Stimulated activated CD4-positive, alpha-beta T cell treated with anti-CD3 and anti-CD28 coated beads, TNF-alpha, amount 100 ng/mL, for 24 hours (primary cell): Measurements from ENCODE around the gene SNTG2.
"Not testable (repeated sequence)": the region's sequence is repeated elsewhere in the genome, so short reads cannot be mapped to it uniquely, and the experiment has no call there.

Experiments used
- DNase-seq, 3 experiments: peaks; one replicate each; pipeline ENCODE4 v3.0.0-alpha.2; 2020; ENCODE audit warnings: low read depth in 3 of 3

The SNTG2 gene

GRCh38 chr2:950080-950966, at the start of gene SNTG2:
Gene SNTG2, plus strand, starts transcription at chr2:950849. Its CDS starts 148 bp downstream, at chr2:950997.
- DNase-seq: peak in 2 of 3 experiments; percentile 35 to 62

- DNase-seq: no peak
Observed at GRCh38 chr2:902584-902983, 48.1 kb upstream of the SNTG2 start.

- DNase-seq: no peak
Observed at GRCh38 chr2:903223-903900, 47.3 kb upstream of the SNTG2 start.

GRCh38 chr2:904246-905024, 46.2 kb upstream of the SNTG2 start:
- DNase-seq: no peak

- no peak for DNase-seq
Observed at GRCh38 chr2:905091-905832, 45.4 kb upstream of the SNTG2 start.

- DNase-seq: no peak
Observed at GRCh38 chr2:905833-906140, 44.9 kb upstream of the SNTG2 start.

GRCh38 chr2:907706-908105, 42.9 kb upstream of the SNTG2 start:
- DNase-seq: no peak

- DNase-seq: no peak
Observed at GRCh38 chr2:908568-908967, 42.1 kb upstream of the SNTG2 start.

- not testable (repeated sequence) for DNase-seq
Observed at GRCh38 chr2:909764-910379, 40.8 kb upstream of the SNTG2 start.

GRCh38 chr2:910698-911097, 40.0 kb upstream of the SNTG2 start:
- no peak for DNase-seq

- no peak for DNase-seq
Observed at GRCh38 chr2:915979-916378, 34.7 kb upstream of the SNTG2 start.

GRCh38 chr2:916935-917334, 33.7 kb upstream of the SNTG2 start:
- DNase-seq: no peak

- DNase-seq: no peak
Observed at GRCh38 chr2:919672-920071, 31.0 kb upstream of the SNTG2 start.

GRCh38 chr2:920573-920972, 30.1 kb upstream of the SNTG2 start:
- no peak for DNase-seq

- no peak for DNase-seq
Observed at GRCh38 chr2:920999-921398, 29.6 kb upstream of the SNTG2 start.

GRCh38 chr2:922185-922584, 28.5 kb upstream of the SNTG2 start:
- DNase-seq: no peak

GRCh38 chr2:923832-924601, 26.6 kb upstream of the SNTG2 start:
- DNase-seq: no peak

- no peak for DNase-seq
Observed at GRCh38 chr2:924701-925100, 25.9 kb upstream of the SNTG2 start.

GRCh38 chr2:925309-925708, 25.3 kb upstream of the SNTG2 start:
- no peak for DNase-seq

GRCh38 chr2:925711-926110, 24.9 kb upstream of the SNTG2 start:
- DNase-seq: no peak
